Activated CD4-positive, alpha-beta T cell treated with anti-CD3 and anti-CD28 coated beads for 24 hours (primary cell): ENCODE results near the gene EFTUD2.
"Not testable (repeated sequence)": the region's sequence is repeated elsewhere in the genome, so short reads cannot be mapped to it uniquely, and the experiment has no call there.

Experiments used
- DNase-seq, 2 donors: peaks; one replicate each; pipeline ENCODE4 v3.0.0-alpha.2; 2020; ENCODE audit warnings: low read depth in 2 of 2

The EFTUD2 gene

DNA sequence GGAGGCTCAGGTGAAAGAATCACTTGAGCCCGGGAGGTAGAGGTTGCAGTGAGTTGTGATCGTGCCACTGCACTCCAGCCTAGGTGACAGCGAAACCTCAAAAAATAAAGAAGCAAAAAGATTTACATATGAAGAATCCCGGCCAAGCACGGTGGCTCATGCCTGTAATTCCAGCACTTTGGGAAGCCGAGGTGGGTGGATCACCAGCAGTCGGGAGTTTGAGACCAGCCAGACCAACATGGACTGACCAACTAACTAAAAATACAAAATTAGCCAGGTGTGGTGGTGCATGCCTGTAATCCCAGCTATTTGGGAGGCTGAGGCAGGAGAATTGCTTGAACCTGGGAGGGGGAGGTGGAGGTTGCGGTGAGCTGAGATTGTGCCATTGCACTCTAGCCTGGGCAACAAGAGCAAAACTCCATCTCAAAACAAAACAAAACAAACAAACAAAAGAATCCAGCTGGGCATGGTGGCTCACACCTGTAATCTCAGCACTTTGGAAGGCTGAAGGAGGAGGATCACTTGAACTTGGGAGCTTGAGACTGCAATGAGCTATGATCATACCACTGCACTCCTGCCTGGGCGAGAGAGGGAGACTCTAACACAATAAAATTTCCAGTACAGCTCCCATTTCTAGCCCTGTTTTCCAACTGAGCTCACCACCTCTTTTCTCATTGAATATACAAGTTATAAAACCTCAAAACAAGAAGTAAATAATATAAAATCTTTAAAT, 90.4 kb downstream of the EFTUD2 start:
- not testable (repeated sequence) for DNase-seq

DNA sequence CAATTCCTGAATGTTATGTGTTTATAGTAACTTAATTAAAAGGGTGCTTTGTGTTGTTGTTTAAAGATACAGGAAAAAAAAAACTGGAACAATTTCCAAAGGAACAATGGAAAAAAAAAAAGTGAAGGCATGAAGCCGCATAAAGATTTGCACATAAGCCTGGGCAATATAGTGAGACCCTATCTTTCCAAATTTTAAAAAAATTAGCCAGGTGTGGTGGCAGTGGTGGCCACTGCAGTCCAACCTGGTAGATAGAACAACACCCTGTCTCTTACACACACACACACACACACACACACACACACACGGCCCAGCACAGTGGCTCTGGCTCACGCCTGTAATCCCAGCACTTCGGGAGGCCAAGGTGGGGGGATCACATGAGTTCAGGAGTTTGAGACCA, 91.1 kb downstream of the EFTUD2 start:
- no peak for DNase-seq

DNA sequence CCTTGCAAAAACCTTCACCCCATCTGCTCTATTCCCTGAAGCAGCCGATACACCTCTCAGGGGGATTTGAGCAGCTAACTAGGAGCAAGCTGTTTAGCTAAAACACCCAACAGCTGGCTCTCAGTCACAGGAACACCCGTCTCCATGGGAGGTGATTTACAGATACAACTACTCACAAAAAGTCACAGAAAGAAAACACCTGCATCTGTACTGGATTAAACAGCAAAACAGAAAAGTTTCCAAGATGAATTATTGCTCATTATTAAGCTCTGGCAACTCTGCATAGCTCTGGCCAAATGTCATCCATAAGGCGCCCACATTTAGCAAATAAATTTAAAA, 91.5 kb downstream of the EFTUD2 start:
- no peak for DNase-seq

DNA sequence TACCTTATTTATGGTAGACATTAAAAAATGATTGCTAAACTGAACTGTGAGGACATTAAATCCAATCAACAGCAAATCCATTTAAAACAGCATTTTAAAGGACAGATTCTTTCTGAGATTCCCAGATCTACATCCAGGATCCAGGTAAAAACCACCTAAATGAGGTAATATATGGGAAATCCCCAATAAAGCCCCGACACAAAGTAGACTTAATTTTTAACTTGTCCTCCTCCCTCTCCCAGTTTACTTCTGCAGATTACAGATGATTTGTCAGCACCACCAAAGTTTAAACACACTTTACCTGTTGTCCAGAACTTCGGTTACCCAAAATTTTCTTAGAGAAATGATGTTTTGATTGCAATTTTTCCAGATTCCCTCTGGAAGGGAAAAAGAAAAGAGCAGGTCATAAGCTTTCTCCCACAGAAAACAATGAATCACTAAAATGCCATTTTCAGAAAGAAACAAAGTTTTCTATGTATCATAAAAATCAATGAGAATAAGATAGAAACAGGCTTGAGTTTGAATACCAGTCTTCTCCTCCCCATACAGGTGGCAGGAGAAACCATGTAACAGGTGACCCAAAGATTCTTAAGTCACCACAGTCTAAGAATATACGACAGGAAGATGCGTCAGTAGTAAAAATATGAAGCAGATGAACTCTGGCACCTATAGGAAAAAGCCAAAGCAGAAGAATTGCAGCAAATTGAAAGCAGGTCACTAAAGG, 92.0 kb downstream of the EFTUD2 start:
- no peak for DNase-seq

DNA sequence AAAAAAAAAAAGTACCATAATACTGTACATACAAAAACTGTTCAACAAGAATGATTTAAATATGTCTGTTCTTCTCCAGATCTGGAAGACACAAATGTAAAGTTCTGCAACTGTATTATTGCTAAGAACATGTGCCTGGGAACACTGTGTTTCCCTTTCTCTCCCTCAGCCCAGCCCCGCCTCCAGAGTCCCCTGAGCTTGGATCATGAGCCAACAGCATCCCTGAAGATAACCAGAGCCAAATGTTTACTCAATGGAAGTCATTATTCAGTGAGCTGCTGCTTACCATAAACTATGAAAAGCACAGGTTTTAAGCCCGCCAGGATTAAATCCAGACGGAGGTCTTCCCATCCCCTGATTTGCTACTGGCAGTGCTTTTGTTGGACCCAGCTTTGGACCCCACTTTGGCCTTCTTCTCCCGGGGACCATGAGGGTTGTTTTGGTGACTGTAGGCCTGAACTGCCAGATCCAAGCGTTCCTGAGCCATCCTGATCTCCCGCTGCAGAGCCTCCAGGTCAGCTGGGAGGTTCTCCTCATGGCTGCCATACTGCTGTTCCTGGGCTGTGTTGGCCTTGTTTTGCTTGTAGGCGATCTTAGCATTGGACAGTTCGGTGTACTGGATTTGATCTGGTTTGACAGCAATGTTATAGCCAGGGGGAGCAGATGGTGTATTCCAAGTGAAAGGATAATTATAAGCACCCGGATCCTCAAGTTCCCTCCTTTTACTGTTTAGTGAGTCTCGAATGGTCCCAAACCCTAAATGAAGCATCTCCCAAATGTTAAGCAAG, 94.7 kb downstream of the EFTUD2 start:
- DNase-seq = no peak

DNA sequence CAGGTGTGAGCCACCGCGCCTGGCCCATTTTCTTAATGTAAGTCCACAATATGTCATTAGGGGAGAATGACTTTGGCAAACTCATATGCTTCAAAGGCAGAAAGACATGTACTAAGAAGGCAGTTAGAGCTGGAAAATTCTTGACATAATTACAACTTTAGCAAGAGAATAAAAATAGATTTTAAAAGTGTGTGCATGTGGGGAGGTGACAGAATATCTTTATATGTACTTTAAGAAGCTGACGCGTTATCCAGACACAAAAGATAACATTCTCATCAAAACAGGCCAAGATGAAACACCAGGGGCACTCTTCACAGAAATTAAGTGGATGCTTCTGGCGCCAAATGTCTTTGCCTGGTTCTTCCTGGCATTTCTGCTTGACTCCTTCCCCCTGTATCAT, 97.4 kb downstream of the EFTUD2 start:
- no peak for DNase-seq
